Neural crest cell (in vitro differentiated cells): ENCODE data around the gene FGD4. TPM values are rescaled to one million over a fixed set of nuclear protein-coding genes. Genes with fewer than 3 reads are reported as not detected.

Experiments
- DNase-seq: peaks from one replicate; pipeline ENCODE4 v3.0.0; 2021; ENCODE audit warnings: low read depth, mixed read lengths, low spot score
- H3K27ac Mint-ChIP-seq: one replicate; pipeline ENCODE4 v1.8.0; 2021; ENCODE audit warnings: mild to moderate bottlenecking, mixed read lengths; ENCODE audit not compliant: unreplicated experiment
- H3K27me3 Mint-ChIP-seq: 2 replicates; pipeline ENCODE4 v1.8.0; 2021; ENCODE audit warnings: low read depth, mild to moderate bottlenecking, mixed read lengths
- H3K36me3 Mint-ChIP-seq: 2 replicates; pipeline ENCODE4 v1.8.0; 2021; ENCODE audit warnings: low read depth, mild to moderate bottlenecking, mixed read lengths
- H3K4me1 Mint-ChIP-seq: 2 replicates; pipeline ENCODE4 v1.8.0; 2021; ENCODE audit warnings: mixed read lengths
- H3K4me3 Mint-ChIP-seq: one replicate; pipeline ENCODE4 v1.8.0; 2021; ENCODE audit warnings: mild to moderate bottlenecking, mixed read lengths
- H3K9me3 Mint-ChIP-seq: 2 replicates; pipeline ENCODE4 v1.8.0; 2021; ENCODE audit warnings: mixed read lengths
- CTCF ChIP-seq: fragments of 200-600 bp; sonication (generic); conservative IDR thresholded peaks from 2 replicates; pipeline ENCODE4 v1.5.0; 2021; ENCODE audit warnings: antibody characterized with exemption, mild to moderate bottlenecking
- total RNA-seq: library from RNA; stranded (reverse); gene quantifications from 2 replicates; pipeline ENCODE4 v1.2.1, GENCODE V29; 2021

The FGD4 gene
- total RNA-seq, 1 donor from 2014 or later, result 35.8 TPM

- no peak for TF ChIP-seq CTCF
- DNase-seq, result no peak
- Mint-ChIP-seq H3K27ac (peak overlapping the region; percentile 93), H3K4me3 (no peak overlapping the region), H3K9me3 (no peaks in the 10 kb centered on the region), H3K27me3 (no peaks in the 10 kb centered on the region), H3K4me1 (peaks cover 29% of the 10 kb centered on the region), H3K36me3 (peaks cover 3% of the 10 kb centered on the region)
These were observed 149.4 kb downstream of the FGD4 start for GRCh38 chr12:32548691-32549281.

- H3K27ac Mint-ChIP-seq, result peak overlapping the region; percentile 93
- DNase-seq, result no peak
- H3K9me3 Mint-ChIP-seq, result no peaks in the 10 kb centered on the region
These were observed 150.3 kb downstream of the FGD4 start for GRCh38 chr12:32549675-32550079.

GRCh38 chr12:32551058-32551457 lies 151.7 kb downstream of the FGD4 start:
- Mint-ChIP-seq H3K4me3 (no peak overlapping the region), H3K27me3 (no peaks in the 10 kb centered on the region), H3K36me3 (peaks cover 6% of the 10 kb centered on the region), H3K27ac (peak overlapping the region; percentile 31), H3K9me3 (no peaks in the 10 kb centered on the region), H3K4me1 (peaks cover 31% of the 10 kb centered on the region)
- TF ChIP-seq CTCF, result no peak
- no peak for DNase-seq

More at GRCh38 chr12:32549675-32550079, 150.3 kb downstream of the FGD4 start:
- H3K36me3 Mint-ChIP-seq, result peaks cover 3% of the 10 kb centered on the region
- no peaks in the 10 kb centered on the region for H3K27me3 Mint-ChIP-seq
- no peak for TF ChIP-seq CTCF
- peak overlapping the region; percentile 31 for H3K4me3 Mint-ChIP-seq
- H3K4me1 Mint-ChIP-seq, result peaks cover 29% of the 10 kb centered on the region

- Mint-ChIP-seq H3K27ac (no peak overlapping the region), H3K27me3 (no peaks in the 10 kb centered on the region), H3K4me3 (no peak overlapping the region), H3K4me1 (peaks cover 41% of the 10 kb centered on the region), H3K36me3 (peaks cover 8% of the 10 kb centered on the region), H3K9me3 (no peaks in the 10 kb centered on the region)
- no peak for TF ChIP-seq CTCF
- DNase-seq, result no peak
These were observed 159.5 kb downstream of the FGD4 start for GRCh38 chr12:32558903-32559302.

- H3K27me3 Mint-ChIP-seq, result no peaks in the 10 kb centered on the region
These were observed 160.1 kb downstream of the FGD4 start for GRCh38 chr12:32559434-32559833.

More at GRCh38 chr12:32559434-32559833, 160.1 kb downstream of the FGD4 start:
- H3K4me3 Mint-ChIP-seq, result no peak overlapping the region
- no peak for DNase-seq
- H3K9me3 Mint-ChIP-seq, result no peaks in the 10 kb centered on the region
- peaks cover 46% of the 10 kb centered on the region for H3K4me1 Mint-ChIP-seq
- peaks cover 13% of the 10 kb centered on the region for H3K36me3 Mint-ChIP-seq
- no peak overlapping the region for H3K27ac Mint-ChIP-seq
- no peak for TF ChIP-seq CTCF
